A549 (cell line): Measurements from ENCODE around the gene TMEM38A. TPM values are rescaled to one million over a fixed set of nuclear protein-coding genes. Genes with fewer than 3 reads are reported as not detected.

Experiments
- ATAC-seq, 2 experiments: fragments of 200-7000 bp in 1 of 2; fragments of >200 bp in 1 of 2; cut with Nextera tagmentation in 1 of 2; cut with Tn5 transposase in 1 of 2; 3 replicates each; pipeline versions ENCODE4 v1.8.0 to v1.9.1; 2018 to 2020; ENCODE audit warnings: mild to moderate bottlenecking in 1 of 2, moderate library complexity in 1 of 2
- CTCF ChIA-PET: fragments of 300-600 bp; sonication (Branson Sonifier 250); formaldehyde crosslinking; extraction: SDS; loops from one replicate; lab custom pipeline; 2021; ENCODE audit warnings: antibody characterized with exemption, inconsistent platforms; lab: Yijun Ruan, JAX
- POLR2A ChIA-PET: fragments of 350-600 bp; formaldehyde crosslinking; extraction: SDS; loops from one replicate; lab custom pipeline; 2021; ENCODE audit warnings: antibody characterized with exemption, inconsistent platforms; lab: Yijun Ruan, JAX
- DNase-seq, 2 experiments: peaks; one replicate each; pipeline versions ENCODE4 v3.0.0 to v3.0.0-alpha.2; 2011 to 2016; ENCODE audit warnings: low read depth in 1 of 2, low spot score in 1 of 2
- FAIRE-seq: peaks from 2 replicates; lab custom pipeline; 2011; peaks lifted over from hg19 to GRCh38; lab: Jason Lieb, UNC
- H3K27ac ChIP-seq, 2 experiments: fragments of >200 bp; sonication (Bioruptor Twin); formaldehyde crosslinking; 3 replicates each; pipeline ENCODE4 v1.5.1; 2016 to 2017
- H3K4me1 ChIP-seq: fragments of >200 bp; sonication (Bioruptor Twin); formaldehyde crosslinking; 3 replicates; pipeline ENCODE4 v1.6.1; 2016
- H3K4me2 ChIP-seq: fragments of >200 bp; sonication (Bioruptor Twin); formaldehyde crosslinking; 3 replicates; pipeline ENCODE4 v1.6.1; 2016
- H3K4me3 ChIP-seq: fragments of >200 bp; sonication (Bioruptor Twin); formaldehyde crosslinking; 3 replicates; pipeline ENCODE4 v1.5.1; 2016
- H3K9me3 ChIP-seq: fragments of >200 bp; sonication (Bioruptor Twin); formaldehyde crosslinking; 3 replicates; pipeline ENCODE4 v1.6.1; 2016
- CBX2 ChIP-seq: fragments of 200-600 bp; sonication (generic); IDR thresholded peaks from 2 replicates; pipeline ENCODE4 v1.6.1; 2016; ENCODE audit warnings: low read depth, mild to moderate bottlenecking, borderline replicate concordance
- CHD2 ChIP-seq: fragments of 150-350 bp; IDR thresholded peaks from 2 replicates; pipeline ENCODE4 v1.6.1; 2014; ENCODE audit warnings: low read length; ENCODE audit not compliant: partially characterized antibody
- CHD4 ChIP-seq: fragments of 200-600 bp; sonication (generic); IDR thresholded peaks from 2 replicates; pipeline ENCODE4 v1.6.1; 2016; ENCODE audit warnings: antibody characterized with exemption, mild to moderate bottlenecking, borderline replicate concordance
- EHMT2 ChIP-seq: fragments of 200-600 bp; sonication (generic); IDR thresholded peaks from 2 replicates; pipeline ENCODE4 v1.6.1; 2016; ENCODE audit warnings: antibody characterized with exemption, low read depth, mild to moderate bottlenecking, moderate library complexity
- ESRRA ChIP-seq: fragments of 150-350 bp; IDR thresholded peaks from 2 replicates; pipeline ENCODE4 v1.6.1; 2014; ENCODE audit warnings: mild to moderate bottlenecking, low read length, borderline replicate concordance
- FOSB ChIP-seq: fragments of 250-450 bp; sonication (Bioruptor Pico); IDR thresholded peaks from 2 replicates; pipeline ENCODE4 v1.5.0; 2020; ENCODE audit warnings: mild to moderate bottlenecking, moderate library complexity
- HDAC2 ChIP-seq: fragments of 200-600 bp; sonication (generic); IDR thresholded peaks from 2 replicates; pipeline ENCODE4 v1.6.1; 2016
- HOXA7 ChIP-seq: fragments of 250-450 bp; sonication (Bioruptor Pico); IDR thresholded peaks from 2 replicates; pipeline ENCODE4 v1.5.0; 2020; ENCODE audit warnings: mild to moderate bottlenecking, moderate library complexity
- HOXB5 ChIP-seq: fragments of 250-450 bp; sonication (Bioruptor Pico); IDR thresholded peaks from 2 replicates; pipeline ENCODE4 v1.5.0; 2020; ENCODE audit warnings: mild to moderate bottlenecking, moderate library complexity
- JUN ChIP-seq, 2 experiments: fragments of >200 bp; sonication (Bioruptor Twin); formaldehyde crosslinking; IDR thresholded peaks; 2 replicates in 1 of 2; 3 replicates in 1 of 2; pipeline ENCODE4 v1.6.1; 2016 to 2017
- JUNB ChIP-seq: fragments of >200 bp; sonication (Bioruptor Twin); formaldehyde crosslinking; IDR thresholded peaks from 2 replicates; pipeline ENCODE4 v1.6.1; 2016
- KDM1A ChIP-seq: fragments of 200-600 bp; sonication (generic); IDR thresholded peaks from 2 replicates; pipeline ENCODE4 v1.6.1; 2016; ENCODE audit warnings: low read depth, mild to moderate bottlenecking
- KDM5A ChIP-seq: fragments of 200-600 bp; sonication (generic); IDR thresholded peaks from 2 replicates; pipeline ENCODE4 v1.6.1; 2016; ENCODE audit warnings: antibody characterized with exemption, mild to moderate bottlenecking
- MYC ChIP-seq: IDR thresholded peaks from 2 replicates; pipeline ENCODE4 v1.6.1; 2012; ENCODE audit warnings: mild to moderate bottlenecking, inconsistent platforms, low read length, improper control_type of control experiment, borderline replicate concordance
- NFE2L2 ChIP-seq: fragments of 150-350 bp; conservative IDR thresholded peaks from 2 replicates; pipeline ENCODE4 v1.6.1; 2014; ENCODE audit warnings: low read length
- PHF8 ChIP-seq: fragments of 200-600 bp; sonication (generic); IDR thresholded peaks from 2 replicates; pipeline ENCODE4 v1.6.1; 2016; ENCODE audit warnings: low read depth, mild to moderate bottlenecking, antibody characterized with exemption, moderate library complexity, borderline replicate concordance
- RAD21 ChIP-seq, 2 experiments: fragments of >200 bp in 1 of 2; sonication (Bioruptor Twin) in 1 of 2; formaldehyde crosslinking in 1 of 2; IDR thresholded peaks in 1 of 2; conservative IDR thresholded peaks in 1 of 2; 2 replicates in 1 of 2; 3 replicates in 1 of 2; pipeline ENCODE4 v1.6.1; 2012 to 2018; ENCODE audit warnings: inconsistent platforms in 1 of 2
- RFX5 ChIP-seq: fragments of 450-650 bp; IDR thresholded peaks from 2 replicates; pipeline ENCODE4 v1.7.1; 2014; ENCODE audit warnings: antibody characterized with exemption, mild to moderate bottlenecking, moderate library complexity
- RNF2 ChIP-seq: fragments of 200-600 bp; sonication (generic); IDR thresholded peaks from 2 replicates; pipeline ENCODE4 v1.6.1; 2016; ENCODE audit warnings: low read depth, mild to moderate bottlenecking, antibody characterized with exemption, moderate library complexity, borderline replicate concordance
- SMC3 ChIP-seq: fragments of >200 bp; sonication (Bioruptor Twin); formaldehyde crosslinking; IDR thresholded peaks from 3 replicates; pipeline ENCODE4 v1.6.1; 2018; ENCODE audit warnings: inconsistent platforms
- TFCP2L1 ChIP-seq: fragments of 250-450 bp; sonication (Bioruptor Pico); IDR thresholded peaks from 2 replicates; pipeline ENCODE4 v1.5.0; 2021; ENCODE audit warnings: mild to moderate bottlenecking
- TP53 ChIP-seq: fragments of 250-450 bp; sonication (Bioruptor Pico); IDR thresholded peaks from 2 replicates; pipeline ENCODE4 v1.5.0; 2021; ENCODE audit warnings: mild to moderate bottlenecking, moderate library complexity
- ZFP36 ChIP-seq: fragments of 450-650 bp; IDR thresholded peaks from 2 replicates; pipeline ENCODE4 v1.6.1; 2014; ENCODE audit warnings: borderline replicate concordance; ENCODE audit not compliant: partially characterized antibody
- ZNF302 ChIP-seq: fragments of 250-450 bp; sonication (Bioruptor Pico); IDR thresholded peaks from 2 replicates; pipeline ENCODE4 v1.9.0; 2021; ENCODE audit warnings: inconsistent platforms, mild to moderate bottlenecking, moderate library complexity
- WGBS: methylation state at CpG from one replicate; pipeline ENCODE4 v1.1.6; 2017; ENCODE audit errors: missing lambda C conversion rate; 5-methylcytosine and 5-hydroxymethylcytosine counted together
- polyA plus RNA-seq, 4 experiments: library from polyadenylated mRNA; depleted of rRNA in 3 of 4; stranded (reverse); fragments of >200 nt; fragmentation: RNase III in 1 of 4; extraction: RNeasy Plus Mini Kit Qiagen cat#74134 plus additional on column Dnase treatment in 1 of 4; gene quantifications; 2 replicates in 3 of 4; 3 replicates in 1 of 4; pipeline ENCODE4 v1.2.3, GENCODE V29; 2011 to 2017
- TF ChIP-seq, protein P1 (sequence below): IDR thresholded peaks from 2 replicates; pipeline ENCODE4 v1.6.1; 2012
- TF ChIP-seq, protein P2 (sequence below): IDR thresholded peaks from 2 replicates; pipeline ENCODE4 v1.6.1; 2012
- TF ChIP-seq, protein P3 (sequence below): fragments of >200 bp; sonication (Bioruptor Twin); formaldehyde crosslinking; IDR thresholded peaks from 3 replicates; pipeline ENCODE4 v1.6.1; 2016
- TF ChIP-seq, protein P4 (sequence below): IDR thresholded peaks from 2 replicates; pipeline ENCODE4 v1.6.1; 2012; ENCODE audit warnings: low read depth, borderline replicate concordance
- TF ChIP-seq, protein P5 (sequence below): fragments of 450-650 bp; IDR thresholded peaks from 2 replicates; pipeline ENCODE4 v1.6.1; 2014; ENCODE audit warnings: antibody characterized with exemption
- TF ChIP-seq, protein P6 (sequence below): fragments of >200 bp; sonication (Bioruptor Twin); formaldehyde crosslinking; IDR thresholded peaks from 3 replicates; pipeline ENCODE4 v1.5.1; 2016

TMEM38A gene
- polyA plus RNA-seq, 2 of the 4 experiments (the other 2 are of a cell fraction), result 1.2 to 1.5 TPM

DNA sequence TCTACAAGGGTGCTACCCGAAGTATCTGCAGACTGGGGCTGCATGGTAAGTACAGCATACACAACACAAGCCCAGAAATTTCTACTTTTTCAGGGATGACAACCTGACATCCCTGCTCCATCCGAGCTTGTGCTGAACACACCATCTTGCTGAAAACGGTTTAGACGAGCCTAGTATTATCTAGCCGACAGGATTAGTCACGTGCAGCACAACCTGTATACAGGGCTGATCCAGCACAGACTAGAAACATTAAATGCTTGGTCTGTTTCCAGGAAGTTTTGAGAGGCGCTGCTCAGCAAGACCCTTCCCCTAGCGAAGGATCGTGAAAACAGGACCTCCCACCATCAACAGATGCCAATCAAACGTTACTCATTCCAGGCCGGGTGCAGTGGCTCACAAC lies 5.2 kb upstream of the TMEM38A start:
- peaks cover 7% of the 10 kb centered on the region; the same call in 2 of the 3 replicates for H3K4me1 ChIP-seq
- no peaks in the 10 kb centered on the region for H3K9me3 ChIP-seq
- CTCF ChIA-PET, result no interaction called here
- H3K4me2 ChIP-seq, result no peak overlapping the region
- ATAC-seq, result no peak
- no peak for FAIRE-seq
- POLR2A ChIA-PET, result no interaction called here
- no peak overlapping the region for H3K4me3 ChIP-seq
- no peak overlapping the region for H3K27ac ChIP-seq
- no peak for DNase-seq
- TF ChIP-seq FOSB (no peak), ZNF302 (CRISPR knock-in tag) (no peak), CHD4 (no peak), RFX5 (no peak), HOXB5 (no peak), RNF2 (no peak), ZFP36 (no peak), JUNB (no peak), KDM5A (no peak), CHD2 (no peak), NFE2L2 (no peak), HOXA7 (CRISPR knock-in tag) (no peak), TP53 (CRISPR knock-in tag) (no peak), CBX2 (no peak), ESRRA (no peak), HDAC2 (no peak)
- TF ChIP-seq, protein P1, sequence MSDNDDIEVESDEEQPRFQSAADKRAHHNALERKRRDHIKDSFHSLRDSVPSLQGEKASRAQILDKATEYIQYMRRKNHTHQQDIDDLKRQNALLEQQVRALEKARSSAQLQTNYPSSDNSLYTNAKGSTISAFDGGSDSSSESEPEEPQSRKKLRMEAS, result no peak
- TF ChIP-seq, protein P2, sequence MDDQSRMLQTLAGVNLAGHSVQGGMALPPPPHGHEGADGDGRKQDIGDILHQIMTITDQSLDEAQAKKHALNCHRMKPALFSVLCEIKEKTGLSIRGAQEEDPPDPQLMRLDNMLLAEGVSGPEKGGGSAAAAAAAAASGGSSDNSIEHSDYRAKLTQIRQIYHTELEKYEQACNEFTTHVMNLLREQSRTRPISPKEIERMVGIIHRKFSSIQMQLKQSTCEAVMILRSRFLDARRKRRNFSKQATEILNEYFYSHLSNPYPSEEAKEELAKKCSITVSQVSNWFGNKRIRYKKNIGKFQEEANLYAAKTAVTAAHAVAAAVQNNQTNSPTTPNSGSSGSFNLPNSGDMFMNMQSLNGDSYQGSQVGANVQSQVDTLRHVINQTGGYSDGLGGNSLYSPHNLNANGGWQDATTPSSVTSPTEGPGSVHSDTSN, result no peak
- TF ChIP-seq, protein P3, sequence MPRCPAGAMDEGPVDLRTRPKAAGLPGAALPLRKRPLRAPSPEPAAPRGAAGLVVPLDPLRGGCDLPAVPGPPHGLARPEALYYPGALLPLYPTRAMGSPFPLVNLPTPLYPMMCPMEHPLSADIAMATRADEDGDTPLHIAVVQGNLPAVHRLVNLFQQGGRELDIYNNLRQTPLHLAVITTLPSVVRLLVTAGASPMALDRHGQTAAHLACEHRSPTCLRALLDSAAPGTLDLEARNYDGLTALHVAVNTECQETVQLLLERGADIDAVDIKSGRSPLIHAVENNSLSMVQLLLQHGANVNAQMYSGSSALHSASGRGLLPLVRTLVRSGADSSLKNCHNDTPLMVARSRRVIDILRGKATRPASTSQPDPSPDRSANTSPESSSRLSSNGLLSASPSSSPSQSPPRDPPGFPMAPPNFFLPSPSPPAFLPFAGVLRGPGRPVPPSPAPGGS, result no peak
- WGBS, result 90% methylated on average over 10 of the region's 11 CpGs

DNA sequence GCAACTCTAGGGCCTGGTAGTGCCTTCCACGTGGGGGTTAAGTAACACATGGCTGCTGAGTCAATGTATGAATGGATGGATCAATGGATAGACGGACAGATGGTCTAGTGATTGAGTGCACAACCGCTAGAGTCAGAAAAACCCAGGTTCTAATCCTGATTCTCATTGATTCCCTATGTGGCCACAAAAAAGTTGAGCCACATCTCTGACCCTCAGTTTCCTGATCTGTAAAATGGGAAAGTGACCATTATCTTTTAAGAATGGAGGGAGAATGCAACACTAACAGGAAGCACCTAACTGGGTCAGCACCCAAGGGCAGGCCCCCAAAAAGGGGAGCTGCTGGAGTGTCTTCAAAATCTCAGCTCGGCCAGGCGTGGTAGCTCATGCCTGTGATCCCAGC lies 3.6 kb upstream of the TMEM38A start:
- FAIRE-seq (no peak), DNase-seq (no peak), ATAC-seq (no peak)
- Histone ChIP-seq H3K4me3 (no peak overlapping the region), H3K4me1 (peaks cover 7% of the 10 kb centered on the region; the same call in 2 of the 3 replicates), H3K4me2 (no peak overlapping the region), H3K9me3 (no peaks in the 10 kb centered on the region), H3K27ac (no peak overlapping the region)
- 91% methylated on average over 5 of the region's 5 CpGs for WGBS
- ChIA-PET POLR2A (no interaction called here), CTCF (interaction anchor here (1.2 kb wide), 1 partner anchor 30 kb away, joined by 3 read pairs; the partner anchor contains the start of gene MED26)
- TF ChIP-seq SMC3 (no peak), CHD4 (no peak), JUN (IDR thresholded peaks at IDR 0.05) (no peak), KDM5A (no peak), TFCP2L1 (no peak), CBX2 (no peak), KDM1A (no peak), PHF8 (no peak), ESRRA (no peak), EHMT2 (no peak), JUNB (no peak), MYC (no peak), RAD21 (conservative IDR thresholded peaks at IDR 0.05 in 1 of 2, IDR thresholded peaks at IDR 0.05 in 1 of 2) (no peak), RNF2 (no peak), TP53 (CRISPR knock-in tag) (no peak)
- TF ChIP-seq, protein P4, sequence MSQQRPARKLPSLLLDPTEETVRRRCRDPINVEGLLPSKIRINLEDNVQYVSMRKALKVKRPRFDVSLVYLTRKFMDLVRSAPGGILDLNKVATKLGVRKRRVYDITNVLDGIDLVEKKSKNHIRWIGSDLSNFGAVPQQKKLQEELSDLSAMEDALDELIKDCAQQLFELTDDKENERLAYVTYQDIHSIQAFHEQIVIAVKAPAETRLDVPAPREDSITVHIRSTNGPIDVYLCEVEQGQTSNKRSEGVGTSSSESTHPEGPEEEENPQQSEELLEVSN, result no peak
- TF ChIP-seq, protein P5, sequence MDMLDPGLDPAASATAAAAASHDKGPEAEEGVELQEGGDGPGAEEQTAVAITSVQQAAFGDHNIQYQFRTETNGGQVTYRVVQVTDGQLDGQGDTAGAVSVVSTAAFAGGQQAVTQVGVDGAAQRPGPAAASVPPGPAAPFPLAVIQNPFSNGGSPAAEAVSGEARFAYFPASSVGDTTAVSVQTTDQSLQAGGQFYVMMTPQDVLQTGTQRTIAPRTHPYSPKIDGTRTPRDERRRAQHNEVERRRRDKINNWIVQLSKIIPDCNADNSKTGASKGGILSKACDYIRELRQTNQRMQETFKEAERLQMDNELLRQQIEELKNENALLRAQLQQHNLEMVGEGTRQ, result no peak
- TF ChIP-seq, protein P6, sequence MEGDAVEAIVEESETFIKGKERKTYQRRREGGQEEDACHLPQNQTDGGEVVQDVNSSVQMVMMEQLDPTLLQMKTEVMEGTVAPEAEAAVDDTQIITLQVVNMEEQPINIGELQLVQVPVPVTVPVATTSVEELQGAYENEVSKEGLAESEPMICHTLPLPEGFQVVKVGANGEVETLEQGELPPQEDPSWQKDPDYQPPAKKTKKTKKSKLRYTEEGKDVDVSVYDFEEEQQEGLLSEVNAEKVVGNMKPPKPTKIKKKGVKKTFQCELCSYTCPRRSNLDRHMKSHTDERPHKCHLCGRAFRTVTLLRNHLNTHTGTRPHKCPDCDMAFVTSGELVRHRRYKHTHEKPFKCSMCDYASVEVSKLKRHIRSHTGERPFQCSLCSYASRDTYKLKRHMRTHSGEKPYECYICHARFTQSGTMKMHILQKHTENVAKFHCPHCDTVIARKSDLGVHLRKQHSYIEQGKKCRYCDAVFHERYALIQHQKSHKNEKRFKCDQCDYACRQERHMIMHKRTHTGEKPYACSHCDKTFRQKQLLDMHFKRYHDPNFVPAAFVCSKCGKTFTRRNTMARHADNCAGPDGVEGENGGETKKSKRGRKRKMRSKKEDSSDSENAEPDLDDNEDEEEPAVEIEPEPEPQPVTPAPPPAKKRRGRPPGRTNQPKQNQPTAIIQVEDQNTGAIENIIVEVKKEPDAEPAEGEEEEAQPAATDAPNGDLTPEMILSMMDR, result no peak
